ENCODE results near the gene LRMDA. TPM values are rescaled to one million over a fixed set of nuclear protein-coding genes. Genes with fewer than 3 reads are reported as not detected.
A peak's percentile ranks its signal among the peaks of the same experiment; 100 is the strongest.

LRMDA gene
- total RNA-seq, 1 donor, result under 0.01 TPM

DNA sequence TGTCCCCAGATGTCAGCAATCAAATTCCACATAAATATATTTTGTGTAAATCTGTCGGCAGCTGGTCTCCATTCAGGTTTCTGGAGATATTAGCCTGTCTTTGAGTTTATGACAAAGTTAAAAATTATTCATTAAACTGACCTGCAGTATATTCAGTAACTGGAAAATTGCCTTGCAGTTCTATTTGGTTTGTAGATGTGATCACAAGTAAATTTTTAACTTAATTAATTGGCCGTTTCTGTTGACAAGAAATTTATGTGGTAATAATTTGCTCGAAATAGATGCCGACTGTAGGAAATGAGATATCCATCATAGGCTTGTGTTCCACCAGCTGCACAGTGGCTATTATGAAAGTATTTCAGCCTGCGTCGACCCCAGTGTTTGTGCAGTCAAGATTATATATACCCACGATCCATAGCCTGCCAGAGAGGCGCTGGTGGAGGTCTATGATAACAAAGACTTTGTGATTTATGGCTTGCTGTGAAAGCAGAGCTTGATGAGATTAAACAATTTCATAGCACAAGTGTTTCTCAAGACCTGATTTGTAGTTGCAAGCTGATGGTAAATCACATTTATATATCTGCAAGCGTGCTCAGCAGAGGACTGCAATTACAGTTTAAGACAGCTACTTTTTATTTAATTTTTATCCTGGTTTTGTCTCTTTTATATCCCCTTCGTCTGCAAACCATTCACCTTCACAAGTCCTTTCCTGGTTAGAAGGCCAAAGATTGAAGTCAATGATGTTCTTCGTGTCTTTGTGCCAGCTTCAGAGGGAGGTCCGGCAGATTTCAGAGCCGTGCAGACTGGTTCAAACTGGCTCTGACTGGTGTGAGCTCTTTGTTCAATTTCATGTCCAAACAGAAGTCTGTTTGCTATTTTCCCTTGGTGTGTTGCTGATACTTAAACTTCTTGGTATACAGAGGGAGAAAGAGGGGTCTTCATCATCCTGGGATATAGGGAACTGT, 850.9 kb downstream of the LRMDA start:
- H3K4me3 ChIP-seq (ENCODE audit: low read depth, low read length), result no peak overlapping the region
- peak; percentile 92 for DNase-seq (ENCODE audit: low read depth)
- TF ChIP-seq, protein P1, sequence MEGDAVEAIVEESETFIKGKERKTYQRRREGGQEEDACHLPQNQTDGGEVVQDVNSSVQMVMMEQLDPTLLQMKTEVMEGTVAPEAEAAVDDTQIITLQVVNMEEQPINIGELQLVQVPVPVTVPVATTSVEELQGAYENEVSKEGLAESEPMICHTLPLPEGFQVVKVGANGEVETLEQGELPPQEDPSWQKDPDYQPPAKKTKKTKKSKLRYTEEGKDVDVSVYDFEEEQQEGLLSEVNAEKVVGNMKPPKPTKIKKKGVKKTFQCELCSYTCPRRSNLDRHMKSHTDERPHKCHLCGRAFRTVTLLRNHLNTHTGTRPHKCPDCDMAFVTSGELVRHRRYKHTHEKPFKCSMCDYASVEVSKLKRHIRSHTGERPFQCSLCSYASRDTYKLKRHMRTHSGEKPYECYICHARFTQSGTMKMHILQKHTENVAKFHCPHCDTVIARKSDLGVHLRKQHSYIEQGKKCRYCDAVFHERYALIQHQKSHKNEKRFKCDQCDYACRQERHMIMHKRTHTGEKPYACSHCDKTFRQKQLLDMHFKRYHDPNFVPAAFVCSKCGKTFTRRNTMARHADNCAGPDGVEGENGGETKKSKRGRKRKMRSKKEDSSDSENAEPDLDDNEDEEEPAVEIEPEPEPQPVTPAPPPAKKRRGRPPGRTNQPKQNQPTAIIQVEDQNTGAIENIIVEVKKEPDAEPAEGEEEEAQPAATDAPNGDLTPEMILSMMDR (IDR thresholded peaks at IDR 0.05; ENCODE audit: insufficient read depth, low read depth, low read length), result no peak

DNA sequence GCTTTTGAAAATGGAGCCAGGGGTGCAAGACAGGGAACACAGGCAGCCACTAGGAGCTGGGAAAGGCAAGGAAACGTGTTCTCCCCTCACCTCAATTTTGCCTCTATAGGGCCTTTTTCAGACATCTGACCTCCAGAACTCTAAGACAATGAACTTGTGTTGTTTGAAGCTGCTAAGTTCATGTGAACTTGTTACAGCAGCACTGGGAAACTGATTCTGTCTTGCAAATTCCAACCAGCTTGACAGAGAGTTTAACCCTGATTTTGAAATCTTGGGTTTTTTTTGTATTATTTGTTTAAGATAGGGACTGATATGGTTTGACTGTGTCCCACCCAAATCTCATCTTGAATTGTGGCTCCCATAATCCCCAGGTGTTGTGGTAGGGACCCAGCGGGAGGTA, 852.9 kb downstream of the LRMDA start:
- DNase-seq (ENCODE audit: low read depth), result no peak
- TF ChIP-seq, protein P1 (IDR thresholded peaks at IDR 0.05; ENCODE audit: insufficient read depth, low read depth, low read length), result no peak

DNA sequence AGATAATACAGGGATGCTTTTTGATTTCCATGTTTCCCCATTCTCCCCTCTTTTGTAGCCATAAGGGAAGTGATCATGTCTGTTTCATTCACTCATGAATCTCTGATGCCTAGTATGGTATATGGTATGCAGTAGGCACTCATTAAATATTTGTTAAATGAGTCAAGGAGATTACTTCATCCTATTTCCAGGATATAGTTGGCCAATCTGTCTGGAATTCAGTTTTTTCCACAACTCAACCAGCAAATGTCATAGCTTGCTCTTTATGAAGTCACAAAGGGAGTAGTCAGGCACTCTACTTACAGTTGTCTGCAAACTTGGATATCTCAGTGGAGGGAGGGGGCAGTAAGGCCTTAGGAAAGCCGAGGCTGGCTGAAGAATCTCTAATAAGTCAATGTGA, 853.6 kb downstream of the LRMDA start:
- TF ChIP-seq, protein P1 (IDR thresholded peaks at IDR 0.05; ENCODE audit: insufficient read depth, low read depth, low read length), result no peak
- no peak overlapping the region for H3K4me3 ChIP-seq (ENCODE audit: low read depth, low read length)
- peak; percentile 78 for DNase-seq (ENCODE audit: low read depth)

More for the DNA sequence above, 852.9 kb downstream of the LRMDA start:
- no peak overlapping the region for H3K4me3 ChIP-seq (ENCODE audit: low read depth, low read length)

DNA sequence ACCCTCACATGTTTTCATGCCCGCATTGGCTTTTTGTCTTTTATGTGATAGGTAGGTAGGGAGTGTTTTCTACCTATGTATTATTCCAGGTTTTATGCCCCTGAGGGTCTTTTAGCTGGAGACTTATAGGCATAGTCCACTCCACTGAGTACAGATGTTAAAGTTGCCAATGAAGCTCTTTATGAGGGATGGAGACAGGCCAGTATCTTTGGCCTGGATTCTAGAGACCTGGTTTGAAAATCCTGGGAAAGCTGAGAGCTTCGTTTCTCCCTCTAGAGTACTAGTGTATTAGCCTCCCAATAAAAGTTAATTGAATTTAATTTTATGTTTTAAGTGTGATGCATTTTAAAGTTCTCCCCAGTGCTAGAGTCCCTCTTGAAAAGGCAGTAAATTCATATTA, 854.1 kb downstream of the LRMDA start:
- TF ChIP-seq, protein P1 (IDR thresholded peaks at IDR 0.05; ENCODE audit: insufficient read depth, low read depth, low read length), result no peak
- H3K4me3 ChIP-seq (ENCODE audit: low read depth, low read length), result no peak overlapping the region
- no peak for DNase-seq (ENCODE audit: low read depth)

DNA sequence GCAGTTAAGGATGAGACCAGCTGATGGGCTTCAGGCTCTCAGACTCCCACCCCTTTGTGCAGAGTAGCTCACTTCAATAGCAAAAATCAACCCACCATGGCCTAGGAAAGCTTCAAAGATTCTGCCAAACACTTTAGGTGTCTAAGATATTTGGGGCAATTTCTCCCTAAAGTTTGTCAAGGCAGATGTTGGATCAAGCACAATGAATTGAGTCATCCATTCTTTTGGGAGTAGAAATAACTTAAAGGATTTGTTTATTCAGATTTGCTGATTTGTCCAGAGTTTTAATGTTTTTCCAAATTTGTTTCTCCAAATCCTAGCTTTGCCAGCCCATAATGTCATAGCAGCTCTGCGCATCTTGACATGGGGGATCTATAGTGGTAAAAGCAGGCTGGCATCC, 855.1 kb downstream of the LRMDA start:
- TF ChIP-seq, protein P1 (IDR thresholded peaks at IDR 0.05; ENCODE audit: insufficient read depth, low read depth, low read length), result no peak
- H3K4me3 ChIP-seq (ENCODE audit: low read depth, low read length), result no peak overlapping the region
- DNase-seq (ENCODE audit: low read depth), result no peak

DNA sequence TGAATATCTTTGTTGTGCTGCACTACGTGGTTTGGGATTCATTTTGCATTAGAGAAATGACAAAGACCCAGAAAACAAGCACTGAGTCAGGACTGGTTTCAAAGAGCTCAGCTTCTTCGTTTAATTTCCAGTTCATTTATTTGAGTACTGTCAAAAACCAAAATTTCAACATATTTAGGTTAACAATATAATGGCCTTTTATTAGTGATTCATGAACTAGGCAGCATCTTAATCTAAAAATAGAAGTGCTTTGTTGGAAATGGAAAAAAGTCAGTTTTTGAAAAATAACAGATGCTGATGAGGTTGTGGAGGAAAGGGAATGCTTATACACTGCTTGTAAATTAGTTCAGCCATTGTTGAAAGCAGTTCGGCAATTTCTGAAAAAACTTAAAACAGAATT, 856.4 kb downstream of the LRMDA start:
- no peak for DNase-seq (ENCODE audit: low read depth)
- TF ChIP-seq, protein P1 (IDR thresholded peaks at IDR 0.05; ENCODE audit: insufficient read depth, low read depth, low read length), result no peak
- H3K4me3 ChIP-seq (ENCODE audit: low read depth, low read length), result no peak overlapping the region

Measured in fibroblast of villous mesenchyme (primary cell).